ENCODE measurements around the gene S100Z. TPM values are rescaled to one million over a fixed set of nuclear protein-coding genes. Genes with fewer than 3 reads are reported as not detected.

The S100Z gene
- total and polyA plus RNA-seq, 2 experiments from 2014 or later: 0.45 to 1.3 TPM

- TF ChIP-seq, protein P1, sequence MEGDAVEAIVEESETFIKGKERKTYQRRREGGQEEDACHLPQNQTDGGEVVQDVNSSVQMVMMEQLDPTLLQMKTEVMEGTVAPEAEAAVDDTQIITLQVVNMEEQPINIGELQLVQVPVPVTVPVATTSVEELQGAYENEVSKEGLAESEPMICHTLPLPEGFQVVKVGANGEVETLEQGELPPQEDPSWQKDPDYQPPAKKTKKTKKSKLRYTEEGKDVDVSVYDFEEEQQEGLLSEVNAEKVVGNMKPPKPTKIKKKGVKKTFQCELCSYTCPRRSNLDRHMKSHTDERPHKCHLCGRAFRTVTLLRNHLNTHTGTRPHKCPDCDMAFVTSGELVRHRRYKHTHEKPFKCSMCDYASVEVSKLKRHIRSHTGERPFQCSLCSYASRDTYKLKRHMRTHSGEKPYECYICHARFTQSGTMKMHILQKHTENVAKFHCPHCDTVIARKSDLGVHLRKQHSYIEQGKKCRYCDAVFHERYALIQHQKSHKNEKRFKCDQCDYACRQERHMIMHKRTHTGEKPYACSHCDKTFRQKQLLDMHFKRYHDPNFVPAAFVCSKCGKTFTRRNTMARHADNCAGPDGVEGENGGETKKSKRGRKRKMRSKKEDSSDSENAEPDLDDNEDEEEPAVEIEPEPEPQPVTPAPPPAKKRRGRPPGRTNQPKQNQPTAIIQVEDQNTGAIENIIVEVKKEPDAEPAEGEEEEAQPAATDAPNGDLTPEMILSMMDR (IDR thresholded peaks at IDR 0.05; ENCODE audit: low read depth, low read length): no peak
- Histone ChIP-seq H3K4me1 (ENCODE audit: low read depth) (no peaks in the 10 kb centered on the region), H3K27ac (no peak overlapping the region), H3K27me3 (peaks cover 52% of the 10 kb centered on the region), H3K9me3 (ENCODE audit: low read depth) (no peaks in the 10 kb centered on the region), H3K36me3 (no peaks in the 10 kb centered on the region), H3K4me3 (no peak overlapping the region)
- DNase-seq (ENCODE audit: low read depth in 1 of 2, low spot score in 1 of 2): no peak
Measured at GRCh38 chr5:76956033-76956432, 106.2 kb downstream of the S100Z start.

- peaks cover 21% of the 10 kb centered on the region for H3K27me3 ChIP-seq
- H3K4me3 ChIP-seq: no peak overlapping the region
- H3K9me3 ChIP-seq (ENCODE audit: low read depth): no peaks in the 10 kb centered on the region
- TF ChIP-seq, protein P1 (IDR thresholded peaks at IDR 0.05; ENCODE audit: low read depth, low read length): no peak
- H3K27ac ChIP-seq: no peak overlapping the region
- no peaks in the 10 kb centered on the region for H3K36me3 ChIP-seq
- no peaks in the 10 kb centered on the region for H3K4me1 ChIP-seq (ENCODE audit: low read depth)
- DNase-seq (ENCODE audit: low read depth in 1 of 2, low spot score in 1 of 2): peak in 1 of 2 donors; percentile 71
Measured at GRCh38 chr5:76958991-76959767, 109.4 kb downstream of the S100Z start.

- Histone ChIP-seq H3K9me3 (ENCODE audit: low read depth) (no peaks in the 10 kb centered on the region), H3K27me3 (peaks cover 12% of the 10 kb centered on the region), H3K4me1 (ENCODE audit: low read depth) (no peaks in the 10 kb centered on the region), H3K4me3 (no peak overlapping the region), H3K36me3 (no peaks in the 10 kb centered on the region), H3K27ac (no peak overlapping the region)
- TF ChIP-seq, protein P1 (IDR thresholded peaks at IDR 0.05; ENCODE audit: low read depth, low read length): no peak
- DNase-seq (ENCODE audit: low read depth in 1 of 2, low spot score in 1 of 2): peak in 1 of 2 donors; percentile 30
Measured at GRCh38 chr5:76960004-76960625, 110.3 kb downstream of the S100Z start.

DNA sequence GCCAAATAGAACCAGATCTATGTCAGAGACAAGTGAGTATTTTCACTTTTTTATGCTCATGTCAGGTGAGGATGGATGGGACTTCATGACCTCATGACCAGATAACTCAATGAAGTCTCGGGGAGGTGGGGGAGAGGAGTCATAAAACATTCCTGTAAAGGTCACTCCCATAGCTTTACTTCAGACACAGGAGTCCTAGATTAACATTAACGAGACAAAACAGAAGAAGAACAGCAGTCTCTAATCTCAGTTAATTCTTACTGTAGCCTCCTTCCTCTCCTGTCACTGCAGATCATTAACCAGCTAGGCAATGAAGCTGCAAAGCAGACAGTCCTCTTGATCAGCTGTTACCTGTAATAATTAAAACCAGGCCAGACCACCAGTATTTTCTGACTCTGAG, 114.2 kb downstream of the S100Z start:
- Histone ChIP-seq H3K4me1 (ENCODE audit: low read depth) (no peaks in the 10 kb centered on the region), H3K9me3 (ENCODE audit: low read depth) (no peaks in the 10 kb centered on the region), H3K27ac (no peak overlapping the region), H3K4me3 (no peak overlapping the region), H3K27me3 (no peaks in the 10 kb centered on the region), H3K36me3 (no peaks in the 10 kb centered on the region)
- no peak for DNase-seq (ENCODE audit: low read depth in 1 of 2, low spot score in 1 of 2)
- TF ChIP-seq, protein P1 (IDR thresholded peaks at IDR 0.05; ENCODE audit: low read depth, low read length): no peak

Other genes starting within 250 kb of the S100Z start
- gene F2RL2, start 226.6 kb upstream of the S100Z start, total RNA-seq: 0.70 and 0.98 TPM in 2 replicates
- 0.32 and 3.7 TPM in 2 replicates for gene F2RL2, start 226.6 kb upstream of the S100Z start, polyA plus RNA-seq
- gene F2R, start 133.9 kb upstream of the S100Z start, total RNA-seq: 13.4 and 16.8 TPM in 2 replicates
- 16.6 and 22.4 TPM in 2 replicates for gene F2R, start 133.9 kb upstream of the S100Z start, polyA plus RNA-seq
- not detected in 2 replicates for gene F2RL1, start 31.0 kb upstream of the S100Z start, total RNA-seq
- gene F2RL1, start 31.0 kb upstream of the S100Z start, polyA plus RNA-seq: 0.06 TPM in 1 of 2 replicates, not detected in the other
- gene CRHBP, start 103.0 kb downstream of the S100Z start, total RNA-seq: 13.0 and 24.6 TPM in 2 replicates
- 6.8 and 22.1 TPM in 2 replicates for gene CRHBP, start 103.0 kb downstream of the S100Z start, polyA plus RNA-seq
- gene AGGF1, start 180.4 kb downstream of the S100Z start, total RNA-seq: 32.8 and 48.7 TPM in 2 replicates
- gene AGGF1, start 180.4 kb downstream of the S100Z start, polyA plus RNA-seq: 32.9 and 33.7 TPM in 2 replicates
- 2.3 and 4.3 TPM in 2 replicates for gene ZBED3, start 237.3 kb downstream of the S100Z start, total RNA-seq
- 21.7 and 24.8 TPM in 2 replicates for gene ZBED3, start 237.3 kb downstream of the S100Z start, polyA plus RNA-seq